ENCODE data around the gene ARHGAP18.

- no peak for TF ChIP-seq TAF1 (IDR thresholded peaks at IDR 0.05; ENCODE audit: borderline replicate concordance, low read depth, low read length)
- no peak for TF ChIP-seq POLR2A (IDR thresholded peaks at IDR 0.05; ENCODE audit: low read depth, low read length)
- no peak for TF ChIP-seq POLR2AphosphoS5 (IDR thresholded peaks at IDR 0.05; ENCODE audit: low read depth, low read length)
Measured at GRCh38 chr6:129732542-129732941, 22.6 kb upstream of the ARHGAP18 start.

Measured in GM12892 (cell line).